ENCODE results near the gene LINGO1. TPM values are rescaled to one million over a fixed set of nuclear protein-coding genes. Genes with fewer than 3 reads are reported as not detected.

The LINGO1 gene
- total RNA-seq, 1 donor from 2014 or later, result not detected

DNA sequence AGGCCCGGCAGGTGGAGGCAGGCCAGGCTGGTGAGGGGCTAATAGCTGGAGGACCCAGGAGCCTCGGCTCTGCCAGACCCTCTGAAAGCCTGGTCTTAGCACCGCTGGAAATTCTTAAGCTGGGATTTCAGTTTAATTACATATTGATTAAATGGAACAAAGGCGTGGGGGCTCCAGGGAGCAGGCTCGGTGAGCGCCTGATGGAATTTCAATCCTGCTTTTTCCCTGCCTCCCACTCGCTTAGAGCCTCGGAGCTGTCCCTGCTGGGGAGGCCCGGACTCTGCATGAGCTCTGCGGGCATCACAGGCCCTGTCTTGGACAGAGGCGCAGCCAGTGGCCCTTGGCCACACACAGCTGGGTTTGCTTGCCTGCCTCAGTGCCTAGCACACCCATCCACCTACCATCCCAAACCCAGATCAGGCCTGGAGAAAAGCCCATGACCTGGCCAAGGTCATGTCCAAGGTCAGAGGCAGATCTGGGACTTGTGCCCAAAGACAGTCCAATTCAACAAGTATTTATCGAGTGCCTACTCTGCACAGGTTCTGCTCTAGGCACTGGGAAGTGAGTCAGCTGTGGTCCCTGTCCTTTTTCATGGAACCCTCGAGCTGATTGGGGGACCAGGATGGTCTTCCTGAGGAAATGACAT lies 40.6 kb downstream of the LINGO1 start:
- no peak overlapping the region for H3K27ac Mint-ChIP-seq
- H3K36me3 Mint-ChIP-seq (ENCODE audit: low read depth), result no peaks in the 10 kb centered on the region
- intact Hi-C loops (cut with micrococcal nuclease), result no loop called here
- ATAC-seq (ENCODE audit: low read depth), result no peak
- POLR2A ChIA-PET, result no interaction called here
- DNase-seq, result no peak
- H3K27me3 Mint-ChIP-seq, result peaks cover 9% of the 10 kb centered on the region
- CTCF ChIA-PET, result no interaction called here
- H3K4me3 Mint-ChIP-seq, result no peak overlapping the region
- no peaks in the 10 kb centered on the region for H3K4me1 Mint-ChIP-seq
- TF ChIP-seq, protein P1, sequence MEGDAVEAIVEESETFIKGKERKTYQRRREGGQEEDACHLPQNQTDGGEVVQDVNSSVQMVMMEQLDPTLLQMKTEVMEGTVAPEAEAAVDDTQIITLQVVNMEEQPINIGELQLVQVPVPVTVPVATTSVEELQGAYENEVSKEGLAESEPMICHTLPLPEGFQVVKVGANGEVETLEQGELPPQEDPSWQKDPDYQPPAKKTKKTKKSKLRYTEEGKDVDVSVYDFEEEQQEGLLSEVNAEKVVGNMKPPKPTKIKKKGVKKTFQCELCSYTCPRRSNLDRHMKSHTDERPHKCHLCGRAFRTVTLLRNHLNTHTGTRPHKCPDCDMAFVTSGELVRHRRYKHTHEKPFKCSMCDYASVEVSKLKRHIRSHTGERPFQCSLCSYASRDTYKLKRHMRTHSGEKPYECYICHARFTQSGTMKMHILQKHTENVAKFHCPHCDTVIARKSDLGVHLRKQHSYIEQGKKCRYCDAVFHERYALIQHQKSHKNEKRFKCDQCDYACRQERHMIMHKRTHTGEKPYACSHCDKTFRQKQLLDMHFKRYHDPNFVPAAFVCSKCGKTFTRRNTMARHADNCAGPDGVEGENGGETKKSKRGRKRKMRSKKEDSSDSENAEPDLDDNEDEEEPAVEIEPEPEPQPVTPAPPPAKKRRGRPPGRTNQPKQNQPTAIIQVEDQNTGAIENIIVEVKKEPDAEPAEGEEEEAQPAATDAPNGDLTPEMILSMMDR (IDR thresholded peaks at IDR 0.05), result no peak
- H3K9me3 Mint-ChIP-seq, result no peaks in the 10 kb centered on the region

DNA sequence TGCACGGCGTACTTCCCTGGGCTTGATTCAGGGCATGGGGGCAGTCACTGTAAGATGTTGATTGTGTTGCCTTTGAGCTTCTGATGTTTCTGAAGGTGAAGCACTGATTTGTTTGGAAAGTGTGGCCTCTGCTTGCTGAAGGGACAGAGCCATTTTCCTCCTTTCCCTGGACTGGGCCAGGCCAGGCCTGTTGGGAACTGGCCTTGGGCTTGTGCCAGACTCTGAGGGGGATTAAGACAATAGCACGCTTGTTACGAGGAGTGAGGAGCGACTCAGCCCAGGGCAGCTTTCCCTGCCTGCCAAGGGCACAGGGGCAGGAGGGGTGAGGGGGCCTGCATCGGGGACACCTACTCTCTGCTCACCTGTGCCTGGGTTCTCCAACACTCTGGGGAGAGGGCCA lies 42.9 kb downstream of the LINGO1 start:
- intact Hi-C loops (cut with micrococcal nuclease), result no loop called here
- Mint-ChIP-seq H3K27ac (no peak overlapping the region), H3K4me3 (no peak overlapping the region), H3K36me3 (ENCODE audit: low read depth) (no peaks in the 10 kb centered on the region), H3K9me3 (no peaks in the 10 kb centered on the region), H3K27me3 (peaks cover 18% of the 10 kb centered on the region), H3K4me1 (no peaks in the 10 kb centered on the region)
- ChIA-PET CTCF (no interaction called here), POLR2A (no interaction called here)
- ATAC-seq (ENCODE audit: low read depth) (no peak), DNase-seq (no peak)
- TF ChIP-seq, protein P1 (IDR thresholded peaks at IDR 0.05), result no peak

DNA sequence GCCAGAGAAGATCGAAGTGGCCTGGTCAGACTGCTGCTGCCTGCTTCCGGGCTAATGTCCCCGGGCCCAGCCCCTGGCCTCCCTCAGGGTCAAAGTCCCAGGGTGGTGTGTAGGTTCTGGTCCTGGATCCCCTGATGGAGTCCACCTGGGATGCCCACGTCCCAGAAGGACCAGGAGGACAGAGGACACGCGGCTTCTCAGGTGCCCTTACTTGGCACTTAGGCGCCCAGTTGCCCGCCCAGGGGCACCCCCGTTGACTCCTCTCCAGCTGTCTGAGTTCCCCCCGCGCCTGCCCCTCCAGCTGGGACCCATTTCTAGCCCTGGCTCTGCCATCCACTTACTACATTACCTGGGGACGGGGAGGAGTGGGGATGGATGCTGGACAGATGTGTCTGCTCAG lies 44.6 kb downstream of the LINGO1 start:
- no peak for ATAC-seq (ENCODE audit: low read depth)
- POLR2A ChIA-PET, result no interaction called here
- intact Hi-C loops (cut with micrococcal nuclease), result no loop called here

DNA sequence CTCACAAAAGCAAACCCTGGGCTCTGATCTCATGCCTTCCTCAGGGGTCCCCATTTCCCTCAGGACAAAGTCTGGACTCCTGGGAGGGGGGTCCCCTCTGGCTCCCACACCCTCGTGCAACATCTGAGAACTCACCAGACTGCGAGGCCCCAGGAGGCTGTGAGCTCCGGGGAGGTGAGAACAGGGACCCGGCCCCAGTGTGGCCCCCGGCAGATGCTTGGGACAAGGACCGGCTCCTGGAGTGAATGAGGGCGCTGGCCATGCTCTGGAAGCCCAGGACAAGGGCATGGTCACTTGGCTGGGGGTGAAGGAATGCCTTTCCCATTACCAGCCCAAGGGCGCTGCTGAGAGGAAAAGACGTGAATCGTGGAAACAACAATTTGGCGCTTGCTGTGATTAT lies 48.0 kb downstream of the LINGO1 start:
- Mint-ChIP-seq H3K27me3 (peaks cover 17% of the 10 kb centered on the region), H3K4me3 (no peak overlapping the region), H3K36me3 (ENCODE audit: low read depth) (no peaks in the 10 kb centered on the region), H3K4me1 (peaks cover 5% of the 10 kb centered on the region), H3K27ac (no peak overlapping the region), H3K9me3 (no peaks in the 10 kb centered on the region)
- ChIA-PET POLR2A (no interaction called here), CTCF (no interaction called here)
- TF ChIP-seq, protein P1 (IDR thresholded peaks at IDR 0.05), result no peak
- intact Hi-C loops (cut with micrococcal nuclease), result no loop called here
- no peak for ATAC-seq (ENCODE audit: low read depth)
- no peak for DNase-seq

More for the DNA sequence above, 44.6 kb downstream of the LINGO1 start:
- DNase-seq, result no peak
- Mint-ChIP-seq H3K9me3 (no peaks in the 10 kb centered on the region), H3K4me1 (no peaks in the 10 kb centered on the region), H3K4me3 (no peak overlapping the region), H3K36me3 (ENCODE audit: low read depth) (no peaks in the 10 kb centered on the region), H3K27ac (no peak overlapping the region), H3K27me3 (peaks cover 20% of the 10 kb centered on the region)
- CTCF ChIA-PET, result interaction anchor here (0.9 kb wide), 1 partner anchor 45 kb away, joined by 4 read pairs; no protein-coding TSS in a partner anchor
- TF ChIP-seq, protein P1 (IDR thresholded peaks at IDR 0.05), result no peak

DNA sequence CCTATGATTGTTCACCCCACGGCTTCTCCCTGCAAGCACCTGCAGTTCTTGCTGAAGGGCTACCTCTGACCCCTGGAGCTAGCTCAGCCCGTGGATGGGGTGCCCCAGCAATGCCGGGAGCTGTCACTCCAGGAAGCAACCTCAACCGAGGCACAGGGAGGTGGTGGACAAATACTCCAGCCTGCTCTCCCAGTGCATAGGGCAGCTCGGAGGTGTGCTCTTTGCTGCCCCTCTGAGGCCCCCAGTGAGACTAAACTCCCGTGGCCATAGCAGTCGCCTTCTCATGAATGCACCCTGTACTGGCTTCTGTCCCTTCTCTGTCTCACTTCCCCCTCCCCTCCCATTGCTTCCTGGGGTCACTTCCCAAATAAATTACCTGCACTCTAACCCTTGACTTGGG lies 48.5 kb downstream of the LINGO1 start:
- H3K36me3 Mint-ChIP-seq (ENCODE audit: low read depth), result no peaks in the 10 kb centered on the region
- no peak overlapping the region for H3K4me3 Mint-ChIP-seq
- ChIA-PET POLR2A (no interaction called here), CTCF (no interaction called here)
- peaks cover 5% of the 10 kb centered on the region for H3K4me1 Mint-ChIP-seq
- no peak overlapping the region for H3K27ac Mint-ChIP-seq
- no peak for ATAC-seq (ENCODE audit: low read depth)
- intact Hi-C loops (cut with micrococcal nuclease), result no loop called here
- DNase-seq, result no peak
- no peaks in the 10 kb centered on the region for H3K9me3 Mint-ChIP-seq
- peaks cover 15% of the 10 kb centered on the region for H3K27me3 Mint-ChIP-seq
- TF ChIP-seq, protein P1 (IDR thresholded peaks at IDR 0.05), result no peak
